Spleen (tissue), 7 donors: ENCODE data around the gene HS3ST3B1.

Experiments
- CTCF ChIP-seq, 11 experiments: fragments of 200-600 bp in 7 of 11; fragments of 450-650 bp in 4 of 11; sonication (generic) in 4 of 11; IDR thresholded peaks in 8 of 11; conservative IDR thresholded peaks in 3 of 11; 1 replicate in 7 of 11; 2 replicates in 4 of 11; pipeline versions ENCODE4 v1.4.0 to v1.8.0; 2016 to 2021; ENCODE audit warnings: antibody characterized with exemption in 11 of 11, inconsistent platforms in 4 of 11, mild to moderate bottlenecking in 1 of 11
- POLR2A ChIP-seq, 3 donors: fragments of 450-650 bp; IDR thresholded peaks; one replicate each; pipeline ENCODE4 v1.5.1; 2017; ENCODE audit warnings: antibody characterized with exemption in 3 of 3, mild to moderate bottlenecking in 1 of 3
- POLR2AphosphoS5 ChIP-seq, 3 donors: sonication (generic); formaldehyde crosslinking; IDR thresholded peaks; one replicate each; pipeline ENCODE4 v1.5.1; 2017; ENCODE audit warnings: antibody characterized with exemption in 3 of 3
- donor health status: DM: no; HTN: no; CAD: no; lungs with moderate emphysema.
- donor health status: DM: no; HTN: no; CAD: no.
- donor health status: DM: no; HTN: no; CAD: no.

- TF ChIP-seq POLR2AphosphoS5 (IDR thresholded peaks at IDR 0.05) (no peak), CTCF (IDR thresholded peaks at IDR 0.05 in 8 of 11, conservative IDR thresholded peaks at IDR 0.05 in 3 of 11) (no peak), POLR2A (IDR thresholded peaks at IDR 0.05) (no peak)
Observed at GRCh38 chr17:14281530-14281929, 19.4 kb upstream of the HS3ST3B1 start.
